ENCODE measurements around the gene ISCA1. TPM values are rescaled to one million over a fixed set of nuclear protein-coding genes. Genes with fewer than 3 reads are reported as not detected.

The ISCA1 gene
- total and polyA plus RNA-seq, 2 experiments from 2014 or later = 34.2 to 57.1 TPM

DNA sequence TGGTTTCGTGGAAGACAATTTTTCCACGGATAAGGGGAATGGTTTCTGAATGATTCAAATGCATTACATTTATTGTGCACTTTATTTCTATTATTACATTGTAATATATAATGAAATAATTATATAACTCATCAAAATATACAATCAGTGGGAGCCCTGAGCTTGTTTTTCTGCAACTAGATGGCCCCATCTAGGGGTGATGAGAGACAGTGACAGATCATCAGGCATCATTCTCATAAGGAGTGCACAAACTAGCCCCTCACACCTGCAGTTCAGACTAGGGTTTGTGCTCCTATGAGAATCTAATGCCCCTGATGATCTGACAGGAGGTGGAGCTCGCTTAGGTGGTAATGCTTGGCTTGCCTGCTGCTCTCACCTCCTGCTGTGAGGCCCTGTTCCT is 6.4 kb downstream of the ISCA1 start:
- H4K20me1 ChIP-seq (ENCODE audit: insufficient read depth, poor library complexity, severe bottlenecking) = peaks cover 11% of the 10 kb centered on the region
- no peak overlapping the region for H2AFZ ChIP-seq

GRCh38 chr9:86274821-86275643 is 7.3 kb downstream of the ISCA1 start:
- 92% methylated on average over 7 of the region's 7 CpGs for WGBS (ENCODE audit: low lambda C conversion rate, missing lambda C conversion rate)
- no peak overlapping the region for H3K4me3 ChIP-seq
- no peaks in the 10 kb centered on the region for H3K36me3 ChIP-seq (replicated peaks; ENCODE audit: insufficient read depth, low read depth)
- peaks cover 11% of the 10 kb centered on the region for H4K20me1 ChIP-seq (ENCODE audit: insufficient read depth, poor library complexity, severe bottlenecking)
- H3K9me2 ChIP-seq (replicated peaks; ENCODE audit: insufficient read depth) = no peaks in the 10 kb centered on the region
- no peak overlapping the region for H3K4me2 ChIP-seq
- H3K9me3 ChIP-seq (ENCODE audit: low read depth) = no peaks in the 10 kb centered on the region
- H3K79me2 ChIP-seq = peaks cover 66% of the 10 kb centered on the region
- H3K4me1 ChIP-seq (ENCODE audit: insufficient read depth) = peaks cover 8% of the 10 kb centered on the region
- H2AFZ ChIP-seq = no peak overlapping the region
- TF ChIP-seq, protein P1, sequence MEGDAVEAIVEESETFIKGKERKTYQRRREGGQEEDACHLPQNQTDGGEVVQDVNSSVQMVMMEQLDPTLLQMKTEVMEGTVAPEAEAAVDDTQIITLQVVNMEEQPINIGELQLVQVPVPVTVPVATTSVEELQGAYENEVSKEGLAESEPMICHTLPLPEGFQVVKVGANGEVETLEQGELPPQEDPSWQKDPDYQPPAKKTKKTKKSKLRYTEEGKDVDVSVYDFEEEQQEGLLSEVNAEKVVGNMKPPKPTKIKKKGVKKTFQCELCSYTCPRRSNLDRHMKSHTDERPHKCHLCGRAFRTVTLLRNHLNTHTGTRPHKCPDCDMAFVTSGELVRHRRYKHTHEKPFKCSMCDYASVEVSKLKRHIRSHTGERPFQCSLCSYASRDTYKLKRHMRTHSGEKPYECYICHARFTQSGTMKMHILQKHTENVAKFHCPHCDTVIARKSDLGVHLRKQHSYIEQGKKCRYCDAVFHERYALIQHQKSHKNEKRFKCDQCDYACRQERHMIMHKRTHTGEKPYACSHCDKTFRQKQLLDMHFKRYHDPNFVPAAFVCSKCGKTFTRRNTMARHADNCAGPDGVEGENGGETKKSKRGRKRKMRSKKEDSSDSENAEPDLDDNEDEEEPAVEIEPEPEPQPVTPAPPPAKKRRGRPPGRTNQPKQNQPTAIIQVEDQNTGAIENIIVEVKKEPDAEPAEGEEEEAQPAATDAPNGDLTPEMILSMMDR (IDR thresholded peaks at IDR 0.05; ENCODE audit: poor library complexity) = no peak
- no peak for TF ChIP-seq EZH2phosphoT487 (IDR thresholded peaks at IDR 0.05; ENCODE audit: low read depth, severe bottlenecking, unreplicated experiment)
- TF ChIP-seq EZH2 (IDR thresholded peaks at IDR 0.05; ENCODE audit: borderline replicate concordance) = no peak
- no peaks in the 10 kb centered on the region for H3K27me3 ChIP-seq
- H3K27ac ChIP-seq = no peak overlapping the region
- DNase-seq (ENCODE audit: low spot score) = no peak

More for the DNA sequence above, 6.4 kb downstream of the ISCA1 start:
- no peak overlapping the region for H3K27ac ChIP-seq
- peaks cover 14% of the 10 kb centered on the region for H3K4me1 ChIP-seq (ENCODE audit: insufficient read depth)
- 99% methylated on average over 3 of the region's 3 CpGs for WGBS (ENCODE audit: low lambda C conversion rate, missing lambda C conversion rate)
- H3K36me3 ChIP-seq (replicated peaks; ENCODE audit: insufficient read depth, low read depth) = no peaks in the 10 kb centered on the region
- no peak for DNase-seq (ENCODE audit: low spot score)
- H3K9me2 ChIP-seq (replicated peaks; ENCODE audit: insufficient read depth) = no peaks in the 10 kb centered on the region
- TF ChIP-seq EZH2phosphoT487 (IDR thresholded peaks at IDR 0.05; ENCODE audit: low read depth, severe bottlenecking, unreplicated experiment) = no peak
- TF ChIP-seq, protein P1 (IDR thresholded peaks at IDR 0.05; ENCODE audit: poor library complexity) = peak; percentile 25
- no peak overlapping the region for H3K4me3 ChIP-seq
- no peaks in the 10 kb centered on the region for H3K9me3 ChIP-seq (ENCODE audit: low read depth)
- H3K79me2 ChIP-seq = peaks cover 76% of the 10 kb centered on the region
- no peaks in the 10 kb centered on the region for H3K27me3 ChIP-seq
- no peak overlapping the region for H3K4me2 ChIP-seq

DNA sequence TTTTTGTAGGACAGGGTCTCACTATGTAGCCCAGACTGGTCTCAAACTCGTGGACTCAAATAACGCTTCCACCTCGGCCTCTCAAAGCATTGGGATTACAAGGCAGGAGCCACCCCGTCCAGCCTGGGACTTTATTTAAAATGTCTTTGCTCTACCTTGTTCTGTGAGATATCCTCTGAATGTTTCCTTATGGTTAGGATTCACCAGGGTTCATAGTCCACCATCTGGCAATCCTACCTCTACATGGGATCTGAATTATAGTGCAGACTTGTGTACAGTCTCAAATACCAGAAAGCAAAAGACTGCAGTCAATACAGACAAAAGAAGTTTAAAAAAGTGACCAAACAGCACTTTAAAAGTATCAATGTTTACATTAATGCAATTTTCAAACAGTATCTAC is 10.1 kb downstream of the ISCA1 start:
- no peaks in the 10 kb centered on the region for H3K9me3 ChIP-seq (ENCODE audit: low read depth)
- H4K20me1 ChIP-seq (ENCODE audit: insufficient read depth, poor library complexity, severe bottlenecking) = no peaks in the 10 kb centered on the region
- peaks cover 45% of the 10 kb centered on the region for H3K79me2 ChIP-seq
- WGBS (ENCODE audit: low lambda C conversion rate, missing lambda C conversion rate) = 93% methylated on average over 4 of the region's 4 CpGs
- H3K9me2 ChIP-seq (replicated peaks; ENCODE audit: insufficient read depth) = no peaks in the 10 kb centered on the region
- no peaks in the 10 kb centered on the region for H3K36me3 ChIP-seq (replicated peaks; ENCODE audit: insufficient read depth, low read depth)
- H3K27me3 ChIP-seq = no peaks in the 10 kb centered on the region
- H2AFZ ChIP-seq = no peak overlapping the region
- H3K4me2 ChIP-seq = no peak overlapping the region
- TF ChIP-seq EZH2phosphoT487 (IDR thresholded peaks at IDR 0.05; ENCODE audit: low read depth, severe bottlenecking, unreplicated experiment) (no peak), EZH2 (IDR thresholded peaks at IDR 0.05; ENCODE audit: borderline replicate concordance) (no peak)
- TF ChIP-seq, protein P1 (IDR thresholded peaks at IDR 0.05; ENCODE audit: poor library complexity) = no peak
- no peak overlapping the region for H3K27ac ChIP-seq
- no peak for DNase-seq (ENCODE audit: low spot score)
- H3K4me3 ChIP-seq = no peak overlapping the region
- H3K4me1 ChIP-seq (ENCODE audit: insufficient read depth) = no peaks in the 10 kb centered on the region
